ENCODE measurements around the gene PSMD11. TPM values are rescaled to one million over a fixed set of nuclear protein-coding genes. Genes with fewer than 3 reads are reported as not detected.

PSMD11 gene
- total RNA-seq, 1 donor from 2014 or later = 117 TPM

DNA sequence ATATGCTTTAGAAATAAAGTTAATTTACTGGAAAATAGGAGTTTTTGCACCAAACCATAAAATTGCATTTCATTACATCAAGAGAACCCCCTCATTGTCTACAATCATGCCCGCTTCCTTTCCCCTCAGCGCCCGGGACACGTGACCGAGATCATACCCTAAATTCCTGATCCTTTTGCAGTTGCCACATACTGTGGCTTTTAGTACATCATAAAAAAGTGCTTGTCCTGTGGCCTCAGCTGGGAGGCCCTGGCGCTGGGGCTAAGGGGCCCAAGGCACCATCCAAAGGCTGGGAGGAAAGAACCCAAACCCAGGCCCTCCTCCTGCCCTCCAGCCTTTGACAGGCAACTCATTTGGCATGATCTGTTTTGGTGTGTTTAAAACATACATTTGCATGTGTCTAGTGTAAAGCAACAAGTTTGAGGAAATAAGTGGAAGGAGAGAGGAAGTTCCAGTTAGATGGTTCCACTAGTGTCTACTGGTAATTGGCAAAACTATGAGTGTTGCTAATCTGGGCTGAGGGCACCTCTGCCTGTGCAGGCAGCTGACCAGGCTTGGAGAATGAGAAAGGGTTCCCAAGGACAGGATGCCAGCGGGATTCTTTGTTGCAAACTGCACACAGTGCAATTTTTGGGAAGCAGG lies 48.5 kb downstream of the PSMD11 start:
- POLR2A ChIA-PET = interaction anchor here (2.2 to 2.4 kb wide), 2 partner anchors 25 to 31 kb away, joined by 21 to 27 read pairs; no protein-coding TSS in a partner anchor
- Mint-ChIP-seq H3K27me3 (no peaks in the 10 kb centered on the region), H3K4me1 (peaks cover 74% of the 10 kb centered on the region), H3K9me3 (no peaks in the 10 kb centered on the region), H3K36me3 (ENCODE audit: low read depth) (peaks cover 28% of the 10 kb centered on the region), H3K27ac (peak overlapping the region; percentile 85), H3K4me3 (peak overlapping the region; percentile 72)
- intact Hi-C loops (cut with micrococcal nuclease) = loop anchor here (1.0 kb wide), 1 partner anchor 11 kb away; no protein-coding TSS in a partner anchor
- TF ChIP-seq CTCF (IDR thresholded peaks at IDR 0.05) = no peak
- peak; percentile 20 for ATAC-seq (ENCODE audit: low read depth)
- CTCF ChIA-PET = no interaction called here
- no peak for DNase-seq

DNA sequence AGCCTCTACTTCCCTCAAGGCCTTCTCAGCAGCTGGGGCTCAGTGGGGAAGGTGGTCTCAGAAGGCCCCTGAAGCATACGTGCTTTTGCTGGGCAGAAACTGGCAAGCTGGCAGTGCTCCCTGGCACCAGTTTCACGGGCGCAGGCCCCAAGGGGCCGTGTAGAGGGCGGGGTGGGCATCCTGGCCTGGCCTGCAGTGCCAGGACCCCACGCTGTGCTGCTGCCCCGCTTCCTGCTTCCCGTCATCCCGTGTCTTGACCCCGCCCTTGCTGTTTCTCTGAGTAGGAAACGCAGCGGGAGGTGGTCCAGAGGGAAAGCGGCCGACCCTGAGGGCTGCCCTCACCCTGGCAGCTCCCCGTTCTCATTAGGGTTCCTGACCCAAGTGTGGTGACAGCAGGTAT lies 49.3 kb downstream of the PSMD11 start:
- Mint-ChIP-seq H3K9me3 (no peaks in the 10 kb centered on the region), H3K36me3 (ENCODE audit: low read depth) (peaks cover 21% of the 10 kb centered on the region), H3K4me3 (no peak overlapping the region), H3K27ac (no peak overlapping the region), H3K27me3 (no peaks in the 10 kb centered on the region), H3K4me1 (peaks cover 66% of the 10 kb centered on the region)
- ATAC-seq (ENCODE audit: low read depth) (no peak), DNase-seq (no peak)
- no peak for TF ChIP-seq CTCF (IDR thresholded peaks at IDR 0.05)
- ChIA-PET CTCF (no interaction called here), POLR2A (no interaction called here)
- intact Hi-C loops (cut with micrococcal nuclease) = no loop called here

DNA sequence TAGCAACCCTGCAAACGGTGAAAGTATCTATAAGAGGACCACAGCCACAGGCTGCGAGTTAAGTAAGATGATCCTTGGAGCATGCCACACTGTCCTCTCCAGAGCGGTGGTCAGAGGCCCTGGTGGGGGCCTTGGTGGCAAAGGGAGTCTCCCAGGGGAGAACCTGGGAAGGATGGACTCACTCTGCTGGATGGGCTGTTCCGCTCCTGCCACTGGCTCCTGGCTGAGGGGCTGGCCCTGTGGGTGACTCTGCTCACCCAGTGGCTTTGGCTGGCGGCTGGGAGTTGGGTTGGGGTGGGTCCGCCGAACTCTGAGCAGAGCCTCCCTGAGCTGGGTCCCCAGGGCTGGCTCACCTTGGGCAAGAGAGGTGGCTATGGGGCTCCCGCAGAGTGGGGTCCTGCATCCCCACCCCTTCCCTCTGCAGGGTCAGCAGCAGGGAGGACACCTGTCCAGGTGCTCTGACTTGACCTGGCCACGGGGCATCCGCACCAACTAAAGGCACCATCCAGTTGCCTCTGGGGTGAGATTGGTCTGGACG lies 49.7 kb downstream of the PSMD11 start:
- ATAC-seq (ENCODE audit: low read depth) (no peak), DNase-seq (no peak)
- intact Hi-C loops (cut with micrococcal nuclease) = no loop called here
- Mint-ChIP-seq H3K9me3 (no peaks in the 10 kb centered on the region), H3K27ac (no peak overlapping the region), H3K36me3 (ENCODE audit: low read depth) (peaks cover 18% of the 10 kb centered on the region), H3K4me1 (peaks cover 61% of the 10 kb centered on the region), H3K4me3 (no peak overlapping the region), H3K27me3 (no peaks in the 10 kb centered on the region)
- TF ChIP-seq CTCF (IDR thresholded peaks at IDR 0.05) = no peak
- POLR2A ChIA-PET = no interaction called here
- CTCF ChIA-PET = no interaction called here

GRCh38 chr17:32494621-32495358 lies 50.5 kb downstream of the PSMD11 start:
- CTCF ChIA-PET = interaction anchor here (1.2 kb wide), 1 partner anchor 9 kb away, joined by 3 read pairs; no protein-coding TSS in a partner anchor
- peaks cover 54% of the 10 kb centered on the region for H3K4me1 Mint-ChIP-seq

More at GRCh38 chr17:32494621-32495358, 50.5 kb downstream of the PSMD11 start:
- peaks cover 12% of the 10 kb centered on the region for H3K36me3 Mint-ChIP-seq (ENCODE audit: low read depth)
- no peaks in the 10 kb centered on the region for H3K9me3 Mint-ChIP-seq
- ATAC-seq (ENCODE audit: low read depth) = no peak
- POLR2A ChIA-PET = interaction anchor here (0.6 to 1.7 kb wide), 3 partner anchors 8 to 53 kb away, joined by 4 to 8 read pairs (median 4); partner anchors contain the start of gene CDK5R1
- H3K4me3 Mint-ChIP-seq = no peak overlapping the region
- no peak for TF ChIP-seq CTCF (IDR thresholded peaks at IDR 0.05)
- H3K27ac Mint-ChIP-seq = no peak overlapping the region
- H3K27me3 Mint-ChIP-seq = no peaks in the 10 kb centered on the region
- intact Hi-C loops (cut with micrococcal nuclease) = no loop called here
- DNase-seq = no peak

Measured in activated B cell treated with CpG ODN at 0.5 μM for 24 hours (primary cell).